22Rv1 (cell line): Measurements from ENCODE around the gene PABPC1L2A.

Experiments used
- CTCF ChIP-seq: fragments of 450-650 bp; IDR thresholded peaks from 2 replicates; pipeline ENCODE4 v1.5.1; 2017; ENCODE audit warnings: mild to moderate bottlenecking
- ZFX ChIP-seq: fragments of 450-650 bp; IDR thresholded peaks from 2 replicates; pipeline ENCODE4 v1.6.1; 2017; ENCODE audit warnings: antibody characterized with exemption, borderline replicate concordance

GRCh38 chrX:73068467-73069364 is 10.6 kb downstream of the PABPC1L2A start:
- TF ChIP-seq CTCF, result no peak
- no peak for TF ChIP-seq ZFX
